H7 (cell line): ENCODE results near the gene CHRNA1. TPM values are rescaled to one million over a fixed set of nuclear protein-coding genes. Genes with fewer than 3 reads are reported as not detected.
"Not testable (repeated sequence)": the region's sequence is repeated elsewhere in the genome, so short reads cannot be mapped to it uniquely, and the experiment has no call there.

Experiments
- DNase-seq: peaks from one replicate; pipeline ENCODE4 v3.0.0; 2012
- H3K27me3 ChIP-seq: 2 replicates; pipeline ENCODE4 v1.6.0; 2011; ENCODE audit warnings: mild to moderate bottlenecking, low read length; ENCODE audit not compliant: control insufficient read depth, insufficient read depth
- H3K36me3 ChIP-seq: replicated peaks from 2 replicates; pipeline ENCODE4 v1.5.1; 2011; ENCODE audit warnings: low read length; ENCODE audit not compliant: control insufficient read depth, insufficient read depth
- H3K4me3 ChIP-seq: 2 replicates; pipeline ENCODE4 v1.5.1; 2011; ENCODE audit warnings: low read depth, mild to moderate bottlenecking, control low read depth, low read length, moderate library complexity; ENCODE audit not compliant: insufficient read depth
- total RNA-seq: library from RNA; depleted of rRNA; stranded (reverse); fragments of >200 nt; shearing (Covaris generic); gene quantifications from 2 replicates; pipeline ENCODE4 v1.2.3, GENCODE V29; 2014

Gene CHRNA1
- total RNA-seq, 1 experiment from 2014 or later = not detected

GRCh38 chr2:174728096-174728495 lies 36.2 kb downstream of the CHRNA1 start:
- no peaks in the 10 kb centered on the region for H3K36me3 ChIP-seq
- H3K4me3 ChIP-seq = no peak overlapping the region
- peaks cover 7% of the 10 kb centered on the region; the same call in 1 of the 2 replicates for H3K27me3 ChIP-seq
- no peak for DNase-seq

- Histone ChIP-seq H3K36me3 (no peaks in the 10 kb centered on the region), H3K27me3 (peaks cover 7% of the 10 kb centered on the region; the same call in 1 of the 2 replicates), H3K4me3 (no peak overlapping the region)
- no peak for DNase-seq
These were observed 38.1 kb downstream of the CHRNA1 start for GRCh38 chr2:174726212-174726611.

DNA sequence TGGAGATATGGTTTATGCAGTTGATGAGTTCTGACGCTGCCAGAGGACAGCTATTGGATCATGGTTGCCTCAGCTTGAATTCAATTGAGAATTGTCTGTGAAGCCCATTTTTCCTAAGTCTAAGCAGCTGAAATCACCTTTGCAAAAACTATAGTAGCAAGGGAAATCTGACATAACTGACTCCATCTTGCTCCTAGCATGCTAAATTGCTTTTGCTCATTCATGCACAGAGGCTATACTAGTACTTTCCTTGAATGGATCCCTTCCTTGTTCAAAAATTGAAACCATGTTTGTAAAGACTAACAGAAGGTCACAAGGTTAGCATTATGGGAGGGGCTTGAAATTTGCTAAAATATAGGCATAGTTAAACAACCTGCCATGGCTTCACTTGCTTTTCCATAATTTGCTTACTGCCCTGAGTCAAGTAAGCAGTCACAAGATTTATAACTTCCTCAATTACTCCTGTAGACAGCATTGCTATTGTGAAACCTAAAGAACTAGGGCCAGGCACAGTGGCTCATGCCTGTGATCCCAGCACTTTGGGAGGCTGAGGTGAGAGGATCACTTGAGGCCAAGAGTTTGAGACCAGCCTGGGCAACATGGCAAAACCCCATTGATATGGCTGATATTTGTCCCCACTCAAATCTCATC lies 41.2 kb downstream of the CHRNA1 start:
- no peaks in the 10 kb centered on the region for H3K36me3 ChIP-seq
- no peak for DNase-seq
- H3K4me3 ChIP-seq = no peak overlapping the region
- no peaks in the 10 kb centered on the region for H3K27me3 ChIP-seq

DNA sequence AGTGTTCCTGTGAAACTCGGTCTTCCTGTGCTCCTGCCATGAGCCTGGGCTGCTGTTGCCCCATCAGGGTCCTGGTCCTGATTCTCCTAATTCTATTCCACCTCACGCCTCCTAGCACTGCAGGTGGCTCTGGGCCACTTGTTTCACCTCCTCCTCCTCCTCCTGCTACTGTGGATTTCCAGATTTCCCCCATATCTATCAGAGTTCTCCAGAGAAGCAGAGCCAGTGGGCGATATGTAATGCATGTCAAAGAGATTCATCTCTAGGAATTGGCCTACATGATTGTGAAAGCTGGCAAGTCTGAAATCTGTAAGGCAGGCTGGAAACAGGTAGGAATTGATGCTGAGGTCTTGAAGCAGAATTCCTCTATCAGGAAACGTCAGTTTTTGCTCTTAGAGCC lies 45.3 kb downstream of the CHRNA1 start:
- DNase-seq = no peak
- Histone ChIP-seq H3K36me3 (no peaks in the 10 kb centered on the region), H3K4me3 (no peak overlapping the region), H3K27me3 (no peaks in the 10 kb centered on the region)

GRCh38 chr2:174718591-174718990 lies 45.7 kb downstream of the CHRNA1 start:
- H3K27me3 ChIP-seq = no peaks in the 10 kb centered on the region
- H3K36me3 ChIP-seq = no peaks in the 10 kb centered on the region
- DNase-seq = no peak
- no peak overlapping the region for H3K4me3 ChIP-seq

DNA sequence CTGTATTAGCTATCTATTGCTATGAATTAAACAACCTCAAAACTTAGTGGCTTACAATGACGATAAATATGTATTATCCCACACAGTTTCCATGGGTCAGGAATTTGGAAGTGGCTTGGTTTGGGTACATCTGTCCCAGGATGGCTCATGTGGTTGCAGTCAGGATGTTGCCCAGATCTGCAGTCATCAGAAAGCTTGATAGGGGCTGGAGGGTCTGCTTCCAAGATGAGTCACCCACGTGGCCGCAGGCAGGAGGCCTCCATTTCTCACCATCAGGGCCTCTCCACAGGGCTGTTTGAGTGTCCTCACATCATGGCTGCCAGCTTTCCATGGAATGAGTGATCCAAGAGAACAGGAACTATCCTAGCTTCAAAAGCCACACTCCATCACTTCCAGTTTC lies 46.4 kb downstream of the CHRNA1 start:
- Histone ChIP-seq H3K27me3 (no peaks in the 10 kb centered on the region), H3K4me3 (no peak overlapping the region), H3K36me3 (no peaks in the 10 kb centered on the region)
- no peak for DNase-seq

GRCh38 chr2:174717273-174717672 lies 47.0 kb downstream of the CHRNA1 start:
- H3K4me3 ChIP-seq = no peak overlapping the region
- H3K36me3 ChIP-seq = no peaks in the 10 kb centered on the region
- no peaks in the 10 kb centered on the region for H3K27me3 ChIP-seq
- DNase-seq = no peak

- Histone ChIP-seq H3K27me3 (no peaks in the 10 kb centered on the region), H3K36me3 (no peaks in the 10 kb centered on the region)
- DNase-seq = no peak
These were observed 47.5 kb downstream of the CHRNA1 start for GRCh38 chr2:174716785-174717184.

DNA sequence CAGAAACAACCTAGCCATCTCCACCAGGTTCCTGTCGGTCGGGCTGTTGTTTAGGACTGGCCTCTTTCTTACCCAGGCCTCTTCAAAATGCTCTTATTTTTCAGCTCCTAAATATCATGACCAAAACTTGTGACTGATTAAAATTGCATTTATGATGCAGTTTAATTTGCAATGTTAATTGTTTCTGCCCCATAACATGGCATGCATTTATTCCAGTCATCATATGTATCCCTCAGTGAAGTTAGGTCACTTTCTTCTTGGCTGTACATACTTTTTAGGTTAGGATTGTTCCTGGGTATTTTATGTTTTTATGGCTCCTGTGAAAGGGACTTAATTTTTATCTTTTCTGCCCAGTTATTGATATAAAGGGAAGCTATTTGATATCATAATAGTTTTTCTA lies 50.6 kb downstream of the CHRNA1 start:
- DNase-seq = no peak
- no peaks in the 10 kb centered on the region for H3K27me3 ChIP-seq
- H3K4me3 ChIP-seq = no peak overlapping the region
- H3K36me3 ChIP-seq = no peaks in the 10 kb centered on the region

More at GRCh38 chr2:174716785-174717184, 47.5 kb downstream of the CHRNA1 start:
- no peak overlapping the region for H3K4me3 ChIP-seq

GRCh38 chr2:174711206-174711605 lies 53.1 kb downstream of the CHRNA1 start:
- H3K4me3 ChIP-seq = no peak overlapping the region
- H3K27me3 ChIP-seq = no peaks in the 10 kb centered on the region
- DNase-seq = no peak
- no peaks in the 10 kb centered on the region for H3K36me3 ChIP-seq

DNA sequence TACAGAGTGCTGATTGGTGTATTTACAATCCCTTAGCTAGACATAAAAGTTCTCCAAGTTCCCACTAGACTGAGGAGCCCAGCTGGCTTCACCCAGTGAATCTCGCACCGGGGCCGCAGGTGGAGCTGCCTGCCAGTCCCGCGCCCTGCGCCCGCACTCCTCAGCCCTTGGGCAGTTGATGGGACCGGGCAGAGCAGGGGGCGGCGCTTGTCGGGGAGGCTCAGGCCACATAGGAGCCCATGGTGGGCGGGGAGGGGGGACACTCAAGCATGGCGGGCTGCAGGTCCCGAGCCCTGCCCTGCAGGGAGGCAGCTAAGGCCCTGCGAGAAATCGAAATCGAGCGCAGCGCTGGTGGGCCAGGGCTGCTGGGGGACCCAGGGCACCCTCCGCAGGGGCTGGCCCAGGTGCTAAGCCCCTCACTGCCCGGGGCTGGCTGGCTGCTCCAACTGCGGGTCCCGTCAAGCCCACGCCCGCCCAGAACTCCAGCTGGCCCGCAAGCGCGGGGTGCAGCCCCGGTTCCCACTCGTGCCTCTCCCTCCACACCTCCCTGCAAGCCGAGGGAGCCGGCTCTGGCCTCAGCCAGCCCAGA lies 54.8 kb downstream of the CHRNA1 start:
- not testable (repeated sequence) for H3K27me3 ChIP-seq, H3K4me3 ChIP-seq, DNase-seq, H3K36me3 ChIP-seq

GRCh38 chr2:174708713-174709112 lies 55.6 kb downstream of the CHRNA1 start:
- no peaks in the 10 kb centered on the region for H3K27me3 ChIP-seq
- no peaks in the 10 kb centered on the region for H3K36me3 ChIP-seq
- DNase-seq = no peak
- no peak overlapping the region for H3K4me3 ChIP-seq

GRCh38 chr2:174705321-174705720 lies 59.0 kb downstream of the CHRNA1 start:
- Histone ChIP-seq H3K4me3 (no peak overlapping the region), H3K36me3 (no peaks in the 10 kb centered on the region), H3K27me3 (no peaks in the 10 kb centered on the region)
- no peak for DNase-seq

DNA sequence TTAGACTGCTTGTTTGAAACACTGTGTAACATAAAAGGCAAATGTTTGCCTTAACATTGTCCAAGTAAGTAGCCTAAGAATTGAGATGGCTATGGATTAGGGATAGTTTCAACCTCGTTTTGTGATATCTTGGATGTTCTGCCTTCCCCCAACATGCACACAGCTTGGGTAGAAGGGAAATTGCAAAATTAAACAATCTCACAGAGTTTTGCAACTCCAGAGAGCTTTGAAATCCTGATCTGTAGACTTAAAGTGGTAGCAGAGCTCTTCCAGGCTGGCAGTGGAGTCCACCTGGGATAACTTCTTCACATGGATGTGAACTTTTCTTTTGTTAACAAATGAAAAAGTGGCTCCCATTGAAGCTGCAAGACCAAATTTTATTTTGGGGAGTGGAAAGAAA lies 59.6 kb downstream of the CHRNA1 start:
- no peak for DNase-seq
- H3K4me3 ChIP-seq = no peak overlapping the region
- H3K27me3 ChIP-seq = no peaks in the 10 kb centered on the region
- no peaks in the 10 kb centered on the region for H3K36me3 ChIP-seq

GRCh38 chr2:174704061-174704460 lies 60.2 kb downstream of the CHRNA1 start:
- Histone ChIP-seq H3K4me3 (no peak overlapping the region), H3K36me3 (no peaks in the 10 kb centered on the region), H3K27me3 (no peaks in the 10 kb centered on the region)
- DNase-seq = no peak
